OCI-M2 (cell line): ENCODE results near the gene CRELD2.

Experiments used
- DNase-seq: peaks from one replicate; lab custom pipeline; 2025; ENCODE audit not compliant: unreplicated experiment; lab: John Stamatoyannopoulos, UW

CRELD2 gene

DNA sequence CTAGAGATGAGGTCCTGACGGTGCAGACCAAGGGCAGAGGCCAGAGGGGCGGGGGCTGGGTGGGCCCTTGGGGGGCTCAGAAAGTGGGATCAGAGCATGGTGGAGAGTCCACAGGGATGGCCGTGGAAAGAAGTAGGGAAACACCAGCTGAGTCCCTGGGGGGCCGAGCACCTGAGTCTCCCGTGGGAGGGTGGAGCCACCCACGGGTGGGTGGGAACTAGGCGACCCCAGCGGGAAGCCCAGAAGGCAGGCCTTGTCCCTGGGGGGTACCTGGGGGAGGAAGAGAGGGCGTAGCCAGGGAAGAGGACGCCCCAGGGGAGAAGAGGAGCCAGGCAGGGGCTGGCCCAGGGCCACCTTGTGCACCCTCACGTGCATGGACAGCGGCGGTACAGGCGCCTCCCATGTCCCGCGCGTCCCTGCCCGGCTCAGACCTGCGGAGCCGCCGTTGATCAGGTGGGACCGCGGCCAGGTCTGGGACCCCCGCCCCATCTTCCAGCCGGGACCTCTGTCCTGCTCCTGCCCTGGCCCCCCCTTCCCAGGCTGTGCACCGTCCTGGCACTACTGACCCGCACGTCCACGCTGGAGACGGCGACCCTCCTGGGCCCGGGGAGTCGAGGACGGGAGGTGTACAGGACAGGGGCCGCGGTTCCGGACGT is 10.2 kb downstream of the CRELD2 start:
- DNase-seq: no peak

DNA sequence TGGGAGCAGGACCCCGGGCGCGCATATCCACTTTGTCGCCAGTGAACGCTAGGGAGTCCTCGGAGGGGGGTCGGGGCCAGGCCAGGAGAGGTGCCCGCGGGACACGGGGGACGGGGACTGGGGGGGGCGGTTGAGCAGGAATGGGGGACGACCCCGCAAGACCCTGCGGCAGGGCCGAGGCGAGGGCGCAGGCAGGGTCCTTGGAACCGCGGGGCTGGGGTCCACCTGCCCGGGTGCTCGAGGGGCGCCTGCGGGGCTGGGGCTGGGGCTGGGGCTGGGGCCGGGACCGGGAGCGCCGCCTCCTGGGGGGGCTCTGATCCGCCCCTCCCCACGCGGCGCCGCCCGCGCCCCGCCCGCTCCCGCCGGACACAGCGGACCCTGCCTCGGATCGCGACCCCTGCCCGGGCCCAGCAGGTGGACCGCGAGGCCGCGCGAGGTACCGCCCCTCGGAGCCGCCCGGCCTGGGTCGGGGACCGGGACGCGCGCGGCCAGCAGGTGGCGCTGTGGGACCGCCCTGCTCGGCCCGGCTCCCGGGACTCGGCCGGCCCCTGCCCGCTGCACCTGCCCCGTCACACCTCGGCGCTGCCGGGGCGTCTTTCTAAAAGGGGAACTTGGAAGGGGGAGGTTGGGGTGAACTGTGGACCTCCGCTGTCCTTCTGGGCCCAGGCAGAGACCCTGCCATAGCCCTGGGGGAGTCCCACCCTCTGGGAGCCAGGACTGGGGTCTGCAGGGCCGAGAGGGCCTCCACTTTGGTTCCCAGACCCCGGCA is 11.0 kb downstream of the CRELD2 start:
- DNase-seq: no peak

GRCh38 chr22:49929994-49930575 is 11.7 kb downstream of the CRELD2 start:
- no peak for DNase-seq

DNA sequence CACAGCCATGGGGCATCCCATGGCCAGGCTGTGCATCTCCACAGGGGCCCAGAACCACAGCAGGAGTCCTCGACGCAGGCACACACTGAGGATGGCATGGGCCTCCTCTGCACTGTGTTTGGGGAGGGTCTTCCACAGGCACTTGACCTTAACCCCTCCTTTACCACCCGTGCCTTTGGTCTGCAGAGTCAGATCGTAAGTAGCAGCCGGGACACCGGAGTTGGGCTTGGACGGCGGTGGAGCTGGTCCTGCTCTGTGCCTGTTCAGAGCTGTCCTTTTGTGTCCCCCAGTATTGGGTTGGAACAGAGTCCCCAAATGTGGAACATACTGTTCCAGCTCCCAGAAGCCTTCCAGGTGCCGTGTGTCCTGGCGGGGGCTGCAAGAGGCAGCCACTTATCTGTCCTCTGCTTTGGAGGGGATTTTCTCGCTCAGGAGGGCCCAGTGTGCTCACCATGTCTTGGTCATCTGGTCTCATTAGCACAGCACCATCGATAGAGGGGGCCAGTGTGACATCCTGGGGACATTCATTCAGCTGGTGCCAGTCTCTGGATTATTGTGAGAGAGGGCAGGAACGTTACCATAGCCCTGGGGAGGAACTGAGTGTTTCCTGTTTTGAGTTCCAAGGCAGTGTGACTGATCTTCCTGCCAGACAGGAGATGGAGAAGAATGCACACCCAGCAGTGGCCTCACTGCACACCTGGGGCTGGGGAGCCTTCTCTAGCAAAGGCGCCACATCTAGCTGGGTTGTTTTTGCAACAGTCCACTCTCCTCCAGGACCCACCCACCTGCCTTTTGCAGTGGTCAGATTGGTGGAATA is 12.4 kb downstream of the CRELD2 start:
- DNase-seq: peak; percentile 65

GRCh38 chr22:49933236-49934159 is 15.1 kb downstream of the CRELD2 start:
- no peak for DNase-seq

- DNase-seq: no peak
Measured at GRCh38 chr22:49934160-49934890, 15.9 kb downstream of the CRELD2 start.

DNA sequence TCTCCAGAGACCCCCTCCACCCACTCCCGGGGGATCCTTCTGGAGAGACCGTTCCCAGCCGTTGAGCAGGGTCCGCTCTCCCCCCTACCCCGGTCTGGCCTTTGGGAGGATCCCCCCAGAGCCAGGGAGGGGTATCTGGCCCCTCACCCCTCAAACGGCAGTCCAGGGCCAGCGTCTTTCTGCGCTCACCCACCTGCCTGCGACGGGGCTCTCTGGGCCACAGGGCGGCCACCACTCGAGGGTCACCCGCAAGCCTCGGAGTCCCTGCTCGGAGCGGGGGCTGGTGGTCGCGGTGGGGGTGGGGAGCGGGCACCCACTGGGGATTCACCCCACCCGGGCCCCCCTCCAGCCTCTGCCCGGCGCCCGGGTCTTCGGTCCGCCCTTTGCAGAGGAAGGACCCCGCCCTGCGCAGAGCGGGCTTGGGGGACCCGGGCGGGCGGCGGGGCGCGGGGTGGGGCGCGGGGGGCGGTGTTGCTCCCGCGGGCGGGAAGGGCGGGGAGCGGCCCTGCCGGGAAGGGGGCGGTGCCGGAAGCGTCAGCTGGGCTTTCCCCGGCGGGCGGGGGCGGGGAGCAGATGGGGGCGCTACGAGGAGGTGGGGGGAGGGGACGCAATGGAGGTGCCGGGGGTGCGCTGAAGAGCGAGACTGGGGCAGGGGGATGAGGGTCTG is 16.6 kb downstream of the CRELD2 start:
- DNase-seq: no peak

DNA sequence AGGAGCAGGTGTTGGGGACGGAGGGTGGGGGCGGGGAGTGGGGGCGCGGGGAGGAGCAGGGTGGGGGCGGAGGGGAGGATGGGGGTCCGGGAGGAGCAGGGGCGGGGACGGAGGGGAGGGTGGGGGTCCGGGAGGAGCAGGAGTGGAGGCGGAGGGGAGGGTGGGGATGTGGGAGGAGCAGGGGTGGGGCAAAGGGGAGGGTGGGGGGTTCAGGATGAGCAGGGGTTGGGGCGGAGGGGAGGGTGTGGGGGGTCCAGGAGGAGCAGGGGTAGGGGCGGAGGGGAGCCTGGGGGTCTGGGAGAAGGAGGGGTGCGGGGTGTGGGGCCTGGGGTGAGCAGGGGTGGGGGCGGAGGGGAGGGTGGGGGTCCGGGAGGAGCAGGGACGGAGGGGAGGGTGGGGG is 17.1 kb downstream of the CRELD2 start:
- no peak for DNase-seq

GRCh38 chr22:49936018-49936972 is 17.9 kb downstream of the CRELD2 start:
- DNase-seq: no peak

DNA sequence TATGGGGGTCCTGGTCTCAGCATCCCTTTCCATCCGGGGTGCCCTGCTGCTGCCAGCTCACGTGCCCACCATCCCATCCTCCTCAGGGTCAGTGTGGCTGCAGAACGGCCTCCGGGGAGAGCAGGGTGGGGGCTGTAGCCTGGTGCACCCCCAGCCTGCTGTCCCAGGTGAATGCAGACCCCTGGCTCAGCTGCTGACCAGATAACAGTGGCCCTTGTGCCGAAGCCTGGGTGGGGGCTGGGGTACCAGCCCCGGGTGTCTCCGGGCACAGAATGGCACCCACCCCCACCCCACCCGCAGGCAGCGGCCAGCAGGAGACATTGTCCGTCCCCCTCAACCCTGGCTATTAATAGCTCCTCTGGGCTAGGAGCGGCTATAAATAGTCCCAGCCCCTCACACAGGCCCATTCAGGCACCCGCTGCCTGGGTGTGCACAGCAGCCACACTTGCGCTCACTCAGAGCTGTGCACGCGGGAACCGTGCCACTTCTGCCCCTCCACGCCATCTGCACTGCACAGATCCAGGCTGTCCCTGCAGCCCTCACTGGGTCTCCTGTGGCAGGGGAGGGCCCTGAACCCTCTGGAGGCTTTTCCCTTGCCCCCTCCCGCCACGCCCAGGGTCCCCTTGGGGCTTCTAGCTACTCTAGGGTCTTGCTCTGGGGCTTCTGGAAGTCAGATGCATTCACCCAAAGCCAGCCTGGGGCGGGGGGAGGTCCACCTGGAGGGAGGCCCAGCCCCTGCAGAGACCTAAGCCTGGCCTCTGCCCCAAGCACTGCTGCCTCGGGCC is 18.7 kb downstream of the CRELD2 start:
- no peak for DNase-seq

GRCh38 chr22:49937758-49938564 is 19.5 kb downstream of the CRELD2 start:
- DNase-seq: no peak

GRCh38 chr22:49938565-49939136 is 20.2 kb downstream of the CRELD2 start:
- DNase-seq: no peak

GRCh38 chr22:49941507-49942316 is 23.3 kb downstream of the CRELD2 start:
- no peak for DNase-seq

GRCh38 chr22:49942565-49943404 is 24.4 kb downstream of the CRELD2 start:
- no peak for DNase-seq
